ENCODE measurements around the gene PPP1R12A.
"Not testable (repeated sequence)": the region's sequence is repeated elsewhere in the genome, so short reads cannot be mapped to it uniquely, and the experiment has no call there.

Gene PPP1R12A

DNA sequence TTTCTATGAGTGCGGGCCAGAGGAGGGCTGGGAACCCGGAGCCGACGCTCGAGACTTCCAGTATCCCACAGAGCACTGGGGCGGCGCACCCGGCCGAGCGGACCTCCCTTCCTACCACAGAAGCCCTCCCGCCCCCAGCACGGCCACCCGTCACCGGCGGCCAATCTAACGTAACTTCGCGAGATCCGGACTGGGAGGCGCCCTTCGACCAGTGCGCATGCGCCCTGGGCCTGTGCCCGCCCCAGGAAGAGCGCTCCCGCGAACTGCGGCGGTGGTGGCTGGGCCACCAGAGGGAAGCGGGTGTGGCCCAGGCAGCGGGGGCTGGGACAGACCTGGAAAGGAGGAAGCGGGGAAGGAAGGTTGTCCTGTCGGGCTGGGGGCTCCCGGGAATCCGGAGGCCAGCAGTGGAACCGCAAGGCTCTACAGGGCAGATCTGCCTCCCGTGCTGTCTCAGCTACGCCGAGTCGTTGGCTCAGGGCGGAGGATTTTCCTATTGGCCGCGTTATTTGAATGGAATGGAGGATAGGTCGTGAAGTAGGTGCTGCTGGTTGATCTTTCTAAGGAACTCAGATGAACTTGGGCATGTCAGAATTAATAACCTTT is at the start of gene PPP1R12A:
TSS of gene PPP1R12A (minus strand) at position 77 of the 603 bp plus-strand sequence. CDS start 166 bp downstream, outside the sequence.
- DNase-seq (ENCODE audit: low read depth), result peak; percentile 95

DNA sequence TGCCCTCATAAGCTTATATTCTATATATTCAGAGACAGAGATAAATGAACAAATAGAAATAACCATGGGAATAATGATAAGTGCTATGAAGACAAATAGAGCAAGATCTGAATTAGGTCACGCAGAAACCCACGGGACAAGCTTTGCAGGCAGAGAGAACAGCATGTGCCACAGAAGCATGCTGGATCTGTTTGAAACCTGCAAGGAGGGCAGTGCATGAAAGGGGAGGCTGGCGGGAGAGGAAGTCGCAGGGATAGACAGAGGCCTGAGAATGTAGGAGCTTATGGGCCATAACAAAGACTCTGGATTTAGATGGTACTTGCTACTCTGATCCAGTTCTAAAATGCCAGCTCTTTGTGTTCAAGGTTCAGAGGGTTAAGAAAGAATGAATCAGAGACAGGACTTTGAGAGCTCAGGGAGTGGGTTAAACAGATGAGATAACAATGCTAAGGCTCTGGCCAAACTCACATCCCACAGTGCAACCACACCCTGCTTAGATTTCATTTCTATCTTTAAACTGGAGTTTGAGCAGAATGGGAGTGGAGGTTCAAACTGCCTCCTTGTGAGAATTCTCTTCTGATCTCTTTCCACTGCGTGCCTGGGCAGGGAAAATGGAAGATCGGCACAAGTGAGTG is 49.2 kb upstream of the PPP1R12A start:
- peak; percentile 79 for DNase-seq (ENCODE audit: low read depth)

DNA sequence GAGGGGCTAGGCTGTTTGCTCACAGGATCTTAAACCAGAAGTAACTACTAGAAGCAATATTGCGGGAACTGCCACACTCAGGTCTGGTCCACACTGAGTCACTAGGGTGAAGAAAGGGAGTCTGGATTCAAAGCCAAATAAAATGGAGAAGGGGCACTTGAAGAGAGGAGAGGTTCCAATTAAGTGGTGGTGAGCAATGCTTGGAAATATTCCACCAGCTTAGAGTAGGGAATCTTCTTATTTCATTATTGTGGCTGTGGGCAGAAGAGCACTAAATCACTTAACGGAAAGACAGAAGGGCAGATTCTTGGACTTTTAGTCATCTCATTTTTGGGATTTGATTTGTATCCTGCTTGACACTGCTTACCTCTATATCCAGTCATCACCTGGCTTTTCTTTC is 48.6 kb upstream of the PPP1R12A start:
- DNase-seq (ENCODE audit: low read depth), result peak; percentile 80

DNA sequence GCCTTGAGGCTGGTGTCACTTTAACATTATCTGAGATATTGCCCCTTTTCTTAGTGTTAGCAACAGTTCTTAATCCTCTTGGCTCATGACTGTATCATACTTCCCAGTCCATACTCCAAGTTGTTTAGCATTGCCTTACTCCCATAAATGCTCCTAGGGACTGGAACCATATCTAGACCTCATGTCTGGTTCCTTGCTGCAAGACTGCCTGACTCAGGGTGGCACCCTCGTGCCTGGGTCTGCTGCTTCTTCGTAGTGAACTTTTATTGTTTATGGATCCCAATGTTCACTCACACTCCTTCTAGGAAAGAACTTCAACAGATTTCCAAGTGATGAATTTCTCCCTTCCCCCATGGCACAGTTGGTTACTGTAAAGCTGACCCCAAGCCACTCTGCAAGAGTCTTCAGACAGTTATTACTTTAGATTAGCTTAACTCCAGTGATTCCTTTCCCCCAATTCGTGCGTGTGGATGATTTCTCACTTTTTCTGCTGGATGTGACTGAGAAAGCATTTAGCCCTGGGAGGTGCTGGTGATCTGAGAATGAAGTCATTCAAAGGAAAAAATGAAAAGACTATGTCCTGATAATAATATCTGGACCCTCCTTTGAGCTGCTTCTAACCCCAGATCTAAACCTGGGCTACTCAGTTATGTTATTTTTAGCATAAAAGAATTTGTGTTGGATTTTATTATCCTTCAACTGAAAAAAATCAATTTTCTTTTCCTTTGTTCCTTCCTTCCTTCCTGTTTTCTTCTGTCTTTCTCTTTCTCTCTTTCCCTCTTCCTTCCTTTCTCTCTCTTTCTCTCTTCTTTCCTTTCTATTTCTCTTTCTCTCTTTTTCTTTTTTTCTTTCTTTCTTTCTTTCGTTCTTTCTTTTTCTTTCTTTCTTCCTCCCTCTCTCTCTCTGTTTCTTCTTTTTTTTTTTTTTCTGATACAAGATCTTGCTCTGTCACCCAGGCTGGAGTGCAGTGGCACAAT is 47.5 kb upstream of the PPP1R12A start:
- DNase-seq (ENCODE audit: low read depth), result no peak

DNA sequence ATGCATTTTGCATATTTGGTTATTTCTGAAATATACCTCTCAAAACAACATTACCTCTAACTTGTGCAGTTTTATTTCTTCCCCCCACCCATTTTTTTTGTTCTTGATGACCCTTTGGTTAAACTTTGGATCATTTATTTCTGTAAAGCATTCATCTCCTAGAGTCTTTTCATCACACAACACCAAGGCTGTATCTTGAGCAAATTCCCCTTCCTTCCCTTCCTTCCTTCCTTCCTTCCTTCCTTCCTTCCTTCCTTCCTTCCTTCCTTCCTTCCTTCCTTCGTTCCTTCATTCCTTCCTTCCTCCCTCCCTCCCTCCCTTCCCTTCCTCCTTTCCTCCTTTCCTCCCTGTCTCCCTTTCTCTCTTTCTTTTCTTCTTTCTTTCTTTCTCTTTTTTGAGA is 43.8 kb upstream of the PPP1R12A start:
- DNase-seq (ENCODE audit: low read depth), result no peak

DNA sequence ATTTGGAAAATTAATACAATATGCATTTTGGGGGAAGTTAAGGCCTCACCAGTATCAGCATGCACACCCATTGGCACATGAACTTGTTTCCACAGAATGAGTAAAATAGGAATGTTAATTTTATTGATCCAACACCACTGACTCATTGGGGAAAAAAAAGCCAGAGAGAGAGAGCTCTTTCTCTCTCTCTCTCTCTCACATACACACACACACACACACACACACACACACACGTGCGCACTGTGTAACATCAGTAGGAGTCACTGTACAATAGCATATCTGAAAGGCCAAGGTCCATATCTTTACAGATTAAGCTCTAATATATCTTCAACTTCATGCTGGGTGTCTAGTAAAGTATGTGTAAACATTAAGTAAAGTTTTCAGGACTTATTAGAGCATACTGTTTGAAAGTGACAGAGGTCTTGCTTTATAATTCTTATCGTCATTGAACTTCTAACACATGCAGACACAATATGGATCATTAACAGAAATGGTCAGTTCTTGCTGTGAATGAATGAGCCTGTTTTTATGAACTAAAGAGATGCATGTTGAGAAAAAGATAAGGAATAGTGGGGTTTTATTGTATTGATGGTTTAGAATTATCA is 43.1 kb upstream of the PPP1R12A start:
- DNase-seq (ENCODE audit: low read depth), result not testable (repeated sequence)

DNA sequence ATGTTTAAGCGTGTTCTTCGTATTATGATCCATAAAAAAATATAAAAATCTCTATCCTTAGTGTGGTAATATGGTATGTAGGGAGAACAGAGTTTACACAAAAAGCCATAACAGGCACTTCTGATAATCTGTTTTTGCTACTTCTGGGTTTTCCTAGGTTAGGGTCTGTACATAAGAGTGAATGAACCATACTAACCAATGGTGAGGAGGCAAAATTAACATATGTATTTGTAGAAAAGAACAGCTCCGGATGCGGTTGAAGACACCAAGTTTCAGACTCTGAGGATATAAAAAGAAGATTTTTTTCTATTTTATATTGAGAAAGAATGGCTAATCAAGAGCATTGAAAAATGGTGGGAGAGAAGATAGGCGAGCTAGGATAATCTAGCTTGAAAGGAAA is 40.2 kb upstream of the PPP1R12A start:
- no peak for DNase-seq (ENCODE audit: low read depth)

DNA sequence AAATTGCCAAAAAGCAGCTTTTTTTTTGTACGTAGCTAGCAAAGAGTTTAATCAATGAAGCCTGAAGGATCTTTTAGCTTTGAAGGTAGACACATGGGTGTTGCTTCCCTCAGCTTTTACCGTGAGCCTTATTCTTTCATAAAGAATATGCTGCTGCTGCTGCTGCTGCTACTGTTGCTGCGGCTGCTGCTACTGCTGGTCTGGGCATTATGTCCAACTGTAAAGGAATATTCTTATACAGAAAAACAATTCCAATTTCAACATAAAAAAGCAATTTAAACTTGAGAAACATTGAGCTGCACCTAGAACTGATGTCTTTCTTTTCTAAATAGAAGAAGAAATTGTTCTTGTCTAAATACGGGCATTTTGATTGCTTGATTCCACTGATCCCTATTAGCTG is 38.9 kb upstream of the PPP1R12A start:
- DNase-seq (ENCODE audit: low read depth), result no peak

DNA sequence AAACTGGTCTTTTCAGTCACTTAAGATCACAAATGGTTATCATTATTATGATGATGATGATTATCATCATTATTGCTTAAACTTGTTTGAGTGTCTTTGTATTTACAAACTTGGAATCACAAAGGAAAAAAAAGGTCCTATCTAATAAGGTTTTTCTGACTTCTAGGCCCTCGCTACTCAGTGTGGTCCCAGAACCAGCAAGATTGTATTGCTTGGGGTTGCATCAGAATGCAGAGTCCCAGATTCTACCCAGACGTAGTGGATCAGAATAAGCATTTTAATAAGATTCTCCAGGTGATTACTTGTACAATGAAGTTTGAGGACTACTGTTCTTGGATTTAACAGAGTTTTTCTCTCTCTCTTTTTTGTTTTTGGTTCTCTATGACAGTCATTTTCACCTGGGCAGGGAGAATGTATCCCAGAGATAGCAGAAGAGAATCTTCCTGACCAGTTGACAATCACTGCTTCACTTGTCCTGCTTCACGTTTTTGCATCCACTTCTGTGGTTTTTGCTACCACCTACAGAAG is 29.3 kb upstream of the PPP1R12A start:
- DNase-seq (ENCODE audit: low read depth), result no peak

DNA sequence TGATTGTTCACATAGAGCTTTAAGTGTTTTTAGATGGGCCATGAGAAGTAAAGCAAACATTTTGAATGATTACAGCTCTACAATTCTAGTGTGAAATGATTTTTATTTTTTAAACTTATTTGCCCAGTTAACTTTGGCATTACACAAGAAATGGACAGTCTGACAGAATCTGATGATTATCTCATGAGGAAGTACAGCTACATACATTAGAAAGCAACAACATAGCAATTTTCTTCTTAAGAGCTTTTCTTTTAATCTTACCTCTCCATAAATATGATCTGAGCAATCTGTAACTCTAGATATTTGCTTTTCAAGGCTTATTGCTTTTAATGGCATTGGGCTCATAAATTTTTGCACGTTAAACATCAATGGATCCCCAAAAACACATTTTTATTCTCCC is 26.5 kb upstream of the PPP1R12A start:
- DNase-seq (ENCODE audit: low read depth), result no peak

DNA sequence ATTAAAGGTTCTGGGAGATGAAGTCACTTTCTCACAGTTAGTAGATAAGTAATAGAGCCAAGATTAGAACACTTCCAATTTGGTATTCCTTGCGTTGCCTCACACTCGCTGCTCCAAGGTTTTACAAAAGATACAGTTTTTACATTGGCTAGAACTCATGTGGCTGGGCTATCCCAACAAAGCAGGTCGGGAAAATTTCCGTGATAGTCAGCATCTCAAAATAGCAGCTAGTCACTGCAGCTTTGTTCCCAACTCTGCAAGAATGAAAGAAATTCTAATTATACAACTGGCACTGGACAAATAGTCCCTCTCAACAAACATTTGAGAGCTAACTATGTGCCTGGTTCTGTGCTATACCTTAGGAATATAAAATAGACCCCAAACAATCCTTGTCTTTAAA is 24.6 kb upstream of the PPP1R12A start:
- no peak for DNase-seq (ENCODE audit: low read depth)

DNA sequence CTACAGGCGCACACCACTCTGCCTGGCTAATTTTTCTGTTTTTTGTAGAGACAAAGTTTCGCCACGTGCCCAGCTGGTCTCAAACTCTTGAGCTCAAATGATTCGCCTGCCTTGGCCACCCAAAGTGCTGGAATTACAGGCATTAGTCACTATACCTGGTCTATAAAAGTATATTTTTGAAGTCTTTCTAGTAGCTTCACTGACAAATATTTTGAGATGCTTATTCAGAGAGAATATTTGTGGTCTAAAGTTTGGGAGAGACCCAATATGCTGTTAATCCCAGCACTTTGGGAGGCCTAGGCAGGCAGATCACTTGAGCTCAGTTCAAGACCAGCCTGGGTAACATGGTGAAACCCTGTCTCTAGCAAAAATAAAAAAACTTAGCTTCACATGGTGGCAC is 22.0 kb upstream of the PPP1R12A start:
- no peak for DNase-seq (ENCODE audit: low read depth)

DNA sequence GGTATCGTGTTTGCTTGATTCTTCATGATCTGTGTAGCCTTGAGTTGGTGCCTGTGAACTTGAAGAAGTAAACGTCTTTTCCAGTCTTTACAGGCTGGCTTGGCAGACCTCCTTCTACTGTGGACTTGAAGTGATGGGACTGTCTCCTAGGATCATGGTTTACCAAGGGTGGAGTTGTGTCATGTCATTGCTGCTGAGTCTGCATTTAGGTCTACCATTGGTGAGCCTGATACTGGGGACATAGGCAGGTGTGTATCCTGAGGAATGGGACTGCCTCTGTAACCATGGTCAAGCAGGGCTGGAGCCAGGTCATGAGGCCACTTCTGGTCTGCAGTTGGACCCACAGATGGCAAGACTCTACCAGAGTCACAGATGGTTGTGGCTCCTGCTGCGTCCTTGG is 20.7 kb upstream of the PPP1R12A start:
- DNase-seq (ENCODE audit: low read depth), result no peak

DNA sequence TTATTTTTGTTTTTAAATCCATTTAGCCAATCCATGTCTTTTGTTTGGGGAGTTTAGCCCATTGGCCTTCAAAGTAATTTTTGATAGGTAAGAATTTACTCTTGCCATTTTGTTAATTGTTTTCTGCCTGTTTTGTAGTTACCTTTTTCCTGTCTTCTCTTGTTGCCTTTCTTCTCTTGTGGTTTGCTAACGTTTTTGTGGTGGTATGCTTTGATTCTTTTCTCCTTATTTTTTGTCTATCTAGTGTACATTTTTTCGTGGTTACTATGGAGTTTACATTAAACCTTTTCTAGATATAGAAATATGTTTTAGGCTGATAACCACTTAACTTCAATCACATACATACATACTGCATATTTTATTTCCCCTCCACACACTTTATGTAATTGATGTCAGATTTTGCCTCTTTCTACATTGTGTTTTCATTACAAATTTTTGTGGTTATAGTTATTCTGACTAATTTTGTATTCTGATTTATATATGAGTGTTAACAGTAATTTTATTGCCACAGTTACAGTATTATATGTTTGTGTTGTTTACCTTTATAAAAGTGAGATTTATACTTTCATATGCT is 19.2 kb upstream of the PPP1R12A start:
- DNase-seq (ENCODE audit: low read depth), result no peak

DNA sequence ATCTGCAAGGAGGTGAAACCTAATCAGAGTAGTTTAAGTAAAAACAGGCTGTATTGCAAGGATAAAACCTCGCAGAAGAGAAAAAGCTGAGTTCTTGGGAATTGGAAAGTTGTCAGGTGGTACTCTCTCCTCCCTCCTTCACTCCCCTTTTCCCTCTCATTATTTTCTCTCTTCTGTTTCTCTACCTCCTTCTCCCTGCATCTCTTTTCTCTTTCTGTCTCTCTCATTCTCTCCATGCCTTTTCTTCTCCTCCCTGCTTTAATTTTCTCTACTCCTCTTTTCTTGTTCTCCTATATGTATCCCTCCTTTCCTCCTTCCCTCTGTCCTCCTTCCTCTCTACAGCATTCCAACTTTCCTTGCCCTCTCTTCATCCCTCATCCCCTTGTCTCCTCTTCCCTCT is 14.2 kb upstream of the PPP1R12A start:
- DNase-seq (ENCODE audit: low read depth), result no peak

DNA sequence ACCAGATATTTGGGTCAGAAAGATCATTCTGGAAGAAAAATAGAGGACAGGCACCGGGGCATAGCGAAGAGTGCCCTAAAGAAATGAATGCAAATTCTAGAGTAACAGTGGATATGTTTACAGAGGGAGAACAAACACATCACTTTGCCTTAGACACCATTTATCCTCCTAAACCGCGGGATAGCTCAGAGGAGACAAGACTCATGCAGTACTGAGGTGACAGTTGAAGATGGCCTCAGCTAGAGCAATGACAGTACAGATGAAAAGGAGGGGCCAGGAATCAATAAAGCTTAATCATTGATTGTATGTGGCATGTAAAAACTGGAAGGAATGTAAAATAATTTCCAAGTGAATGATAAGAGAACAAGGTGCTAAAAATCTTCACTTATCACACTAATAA is 10.5 kb upstream of the PPP1R12A start:
- no peak for DNase-seq (ENCODE audit: low read depth)

DNA sequence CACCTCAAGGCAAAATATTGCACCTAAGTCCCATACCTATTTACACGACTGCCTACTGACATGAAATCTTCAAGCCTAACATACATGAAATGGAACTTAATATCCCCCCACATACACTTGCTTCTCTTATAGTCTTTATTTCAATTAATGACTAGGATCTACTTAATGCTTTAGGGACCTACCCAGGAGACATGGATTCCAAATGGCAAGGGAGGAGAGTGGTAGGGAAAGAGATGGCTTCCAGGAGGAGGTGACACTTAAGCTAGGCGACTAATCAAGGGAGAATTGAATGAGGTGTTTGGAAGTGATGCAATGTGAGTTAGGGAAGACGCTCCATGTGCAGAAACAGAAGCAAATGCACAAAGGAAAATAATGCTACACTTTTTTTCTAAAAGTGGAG is 9.7 kb upstream of the PPP1R12A start:
- no peak for DNase-seq (ENCODE audit: low read depth)

DNA sequence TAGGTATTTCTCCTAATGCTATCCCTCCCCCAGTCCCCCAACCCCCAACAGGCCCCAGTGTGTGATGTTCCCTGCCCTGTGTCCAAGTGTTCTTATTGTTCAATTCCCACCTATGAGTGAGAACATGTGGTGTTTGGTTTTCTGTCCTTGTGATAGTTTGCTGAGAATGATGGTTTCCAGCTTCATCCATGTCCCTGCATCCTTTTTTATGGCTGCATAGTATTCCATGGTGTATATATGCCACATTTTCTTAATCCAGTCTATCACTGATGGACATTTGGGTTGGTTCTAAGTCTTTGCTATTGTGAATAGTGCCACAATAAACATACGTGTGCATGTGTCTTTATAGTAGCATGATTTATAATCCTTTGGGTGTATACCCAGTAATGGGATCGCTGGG is 7.9 kb upstream of the PPP1R12A start:
- DNase-seq (ENCODE audit: low read depth), result not testable (repeated sequence)

DNA sequence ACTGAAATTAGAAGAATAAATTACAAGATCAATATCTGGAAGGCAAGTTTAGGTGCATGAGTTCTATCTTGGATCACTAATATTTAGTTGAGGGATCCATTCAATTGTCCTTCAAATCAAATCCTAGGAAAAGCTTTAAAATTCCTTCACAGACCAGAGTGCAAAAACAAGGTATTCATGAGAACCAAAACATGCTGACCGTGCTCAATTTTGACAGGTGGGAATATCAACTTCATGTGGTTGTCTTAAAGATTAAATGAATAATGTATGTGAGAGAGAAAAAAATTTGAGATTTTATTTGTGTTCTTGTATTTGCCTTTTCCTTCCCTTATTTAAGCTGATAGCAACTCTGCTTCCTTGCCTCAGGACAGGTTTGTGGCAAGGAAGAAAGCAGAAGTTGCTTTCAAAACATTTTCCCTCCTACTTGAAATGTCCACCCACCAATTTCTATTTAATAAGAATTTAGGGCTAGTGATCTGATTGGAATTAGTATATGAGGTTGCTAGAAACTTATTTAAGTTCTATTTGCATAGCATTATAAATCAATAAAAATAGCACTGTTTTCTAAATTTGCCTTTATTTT is 4.9 kb upstream of the PPP1R12A start:
- DNase-seq (ENCODE audit: low read depth), result no peak

DNA sequence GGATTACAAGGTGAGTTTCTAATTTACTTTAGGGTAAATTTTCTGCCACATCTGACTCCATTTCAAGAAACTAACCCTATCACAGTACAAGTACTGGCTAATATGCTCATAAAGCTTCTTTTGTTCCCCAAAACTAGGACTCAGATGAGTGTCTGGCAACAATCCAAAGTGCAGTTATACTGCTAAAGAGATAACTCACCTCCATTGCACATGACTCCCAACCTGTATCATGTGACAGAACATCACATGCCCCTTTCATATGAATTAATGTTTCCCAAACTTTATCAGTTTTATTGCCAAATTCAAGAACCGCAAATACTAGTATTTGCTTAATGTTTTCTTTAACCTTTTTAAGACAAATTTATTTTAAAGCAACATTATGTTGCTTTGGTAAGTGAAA is 3.9 kb upstream of the PPP1R12A start:
- no peak for DNase-seq (ENCODE audit: low read depth)

DNA sequence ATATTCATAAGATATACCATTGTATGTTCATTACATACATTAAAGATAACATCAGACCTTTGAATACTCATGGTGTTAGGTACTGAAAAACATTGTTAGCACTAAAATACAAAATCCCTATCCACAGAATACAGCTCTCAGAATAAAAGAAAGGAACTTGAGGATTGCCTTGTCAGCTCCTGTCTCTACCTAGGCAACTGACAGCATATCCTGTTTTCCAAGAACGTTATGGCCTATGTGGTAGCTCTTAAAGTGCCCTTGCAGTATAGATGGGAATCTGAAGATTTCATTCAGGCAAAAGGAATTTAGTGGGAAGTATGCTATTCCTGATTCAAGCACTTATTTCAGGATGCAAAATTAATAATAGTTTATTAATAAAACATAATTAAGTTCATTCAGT is 1.8 kb upstream of the PPP1R12A start:
- DNase-seq (ENCODE audit: low read depth), result no peak

All from amniotic epithelial cell (primary cell).